NCI-H82 treated with DMSO at 0.1 percent for 48 hours (cell line): ENCODE measurements around the gene HS6ST1.

Source experiments
- DNase-seq: peaks from one replicate; lab custom pipeline; 2025; ENCODE audit not compliant: unreplicated experiment; lab: John Stamatoyannopoulos, UW

The HS6ST1 gene

GRCh38 chr2:128284037-128284441, 34.6 kb downstream of the HS6ST1 start:
- no peak for DNase-seq

DNA sequence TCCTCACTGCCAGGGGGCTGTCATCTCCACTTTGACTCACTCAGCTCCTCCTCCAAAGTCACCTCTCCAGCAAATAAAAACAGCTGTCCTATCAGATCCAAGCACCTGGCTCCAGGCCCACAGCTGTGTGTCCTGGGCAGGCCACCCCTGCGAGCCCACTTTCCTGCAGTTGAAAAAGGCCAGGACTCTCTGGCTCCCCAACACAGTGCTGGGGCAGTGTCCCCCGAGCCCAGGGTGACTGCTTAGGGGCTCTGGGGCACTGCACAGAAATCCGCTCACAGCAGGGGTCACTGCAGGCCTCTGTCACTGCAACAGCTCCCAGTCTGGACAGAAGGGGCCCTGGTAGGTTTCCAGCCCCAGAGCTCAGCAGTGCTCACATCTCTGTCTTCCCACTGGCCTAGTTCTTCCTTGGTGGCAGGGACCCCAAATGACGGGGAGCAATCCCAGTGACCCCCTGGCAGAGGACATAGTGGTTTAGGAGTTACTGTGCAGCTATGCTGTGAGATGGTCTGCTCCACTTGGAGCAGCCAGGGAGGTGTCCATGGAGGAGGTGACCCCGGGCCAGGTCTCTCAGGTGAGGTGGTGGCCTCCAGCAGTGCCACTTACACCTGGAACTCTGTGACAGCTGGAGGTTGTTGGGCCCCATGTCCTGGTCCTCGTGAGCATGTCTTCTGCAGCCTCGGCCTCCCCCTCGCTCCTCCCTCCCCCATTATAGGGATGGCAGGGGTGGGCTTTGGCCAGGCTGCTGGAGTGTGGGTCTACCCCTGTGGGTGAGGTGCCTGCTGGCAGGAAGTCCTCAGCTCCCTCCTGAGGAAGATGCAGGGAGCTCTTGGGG, 35.5 kb downstream of the HS6ST1 start:
- DNase-seq: no peak

DNA sequence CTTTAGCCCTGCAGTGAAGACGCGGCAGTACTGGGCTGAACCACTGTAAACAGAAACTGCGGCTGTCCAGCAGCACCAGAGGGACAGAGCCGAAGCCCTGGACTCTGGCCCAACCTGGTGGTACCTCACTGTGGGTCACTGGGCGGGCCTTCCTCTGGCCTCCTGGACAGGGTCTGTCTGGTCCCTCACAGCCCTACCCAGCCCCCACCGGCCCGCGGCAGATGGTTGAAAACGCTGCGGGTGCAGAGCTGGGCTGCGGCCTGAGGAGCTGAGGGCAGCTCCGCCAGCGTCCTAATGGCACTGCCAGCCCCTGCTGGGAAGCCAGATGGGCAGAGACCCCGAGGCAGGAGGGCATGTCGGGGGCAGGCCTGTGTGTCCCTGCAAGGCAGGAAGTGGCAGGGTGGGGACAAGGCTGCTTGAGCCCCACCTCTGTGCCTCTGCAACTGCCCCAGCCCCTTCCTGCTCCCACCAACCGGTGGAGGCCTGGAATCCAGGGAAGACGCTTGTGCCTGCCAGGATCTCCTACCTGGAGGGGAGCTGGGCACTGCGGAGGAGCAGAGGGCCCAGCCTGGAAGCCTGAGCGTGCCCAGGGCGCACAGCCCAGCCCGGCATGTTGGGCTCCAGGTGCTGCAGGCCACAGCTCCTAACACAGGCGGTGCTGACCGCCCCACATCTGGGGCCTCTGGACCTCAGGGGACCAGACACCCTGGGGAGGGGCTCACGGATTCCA, 36.3 kb downstream of the HS6ST1 start:
- DNase-seq: no peak

DNA sequence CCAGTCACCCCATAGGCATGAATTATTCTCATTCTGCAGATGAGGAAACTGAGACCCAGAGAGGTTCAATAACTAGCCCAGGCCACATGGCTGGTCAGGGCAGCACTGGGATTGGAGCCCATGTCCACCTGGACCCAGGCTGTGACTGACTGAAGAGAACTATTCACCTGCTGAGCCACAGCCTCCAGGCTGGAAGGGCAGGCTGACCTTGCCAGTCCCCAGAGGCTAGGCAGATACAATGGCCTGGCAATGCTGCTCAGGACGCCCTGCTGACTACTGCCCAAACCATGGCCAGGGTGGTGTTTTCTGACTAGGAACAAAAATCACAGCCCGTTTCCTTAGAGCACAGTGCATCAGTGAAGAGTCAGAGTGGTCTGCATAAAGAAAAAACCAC, 36.8 kb downstream of the HS6ST1 start:
- DNase-seq: no peak

- DNase-seq: no peak
Measured at GRCh38 chr2:128280901-128281321, 37.8 kb downstream of the HS6ST1 start.

DNA sequence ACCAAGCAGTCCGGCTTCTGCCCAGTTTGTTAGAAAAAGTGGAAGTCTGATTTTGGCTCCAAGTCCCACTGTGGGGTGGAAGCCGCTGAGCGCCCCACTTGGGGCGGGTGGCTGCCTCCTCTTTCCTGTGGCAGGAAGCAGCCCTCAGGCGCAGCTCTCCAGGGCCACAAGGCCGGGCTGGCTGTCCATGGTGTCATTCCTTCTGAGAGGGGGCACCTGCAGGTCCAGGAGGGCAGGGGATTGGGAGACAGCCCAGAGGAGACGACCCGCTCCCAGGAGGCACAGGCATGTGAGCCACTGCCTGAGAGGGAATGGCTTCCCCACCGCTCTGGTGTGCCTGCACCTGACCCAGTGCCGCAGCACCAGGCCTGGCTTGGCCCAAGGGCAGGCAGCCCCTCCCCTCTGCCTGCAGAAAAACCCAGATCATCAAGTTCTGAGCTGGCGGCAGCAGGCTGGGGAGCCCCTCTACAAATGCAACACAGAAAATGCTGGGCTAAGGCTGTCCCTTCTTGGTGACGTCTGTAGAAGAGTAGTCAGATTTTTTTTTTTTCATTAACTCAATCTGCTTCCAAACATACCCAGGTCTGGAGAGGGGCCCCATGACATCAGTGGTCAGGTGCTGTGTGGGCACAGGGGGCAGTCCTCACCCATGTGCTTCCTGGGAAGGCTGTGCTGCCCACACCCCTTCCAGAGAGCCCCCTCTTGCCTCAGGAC, 38.4 kb downstream of the HS6ST1 start:
- no peak for DNase-seq

DNA sequence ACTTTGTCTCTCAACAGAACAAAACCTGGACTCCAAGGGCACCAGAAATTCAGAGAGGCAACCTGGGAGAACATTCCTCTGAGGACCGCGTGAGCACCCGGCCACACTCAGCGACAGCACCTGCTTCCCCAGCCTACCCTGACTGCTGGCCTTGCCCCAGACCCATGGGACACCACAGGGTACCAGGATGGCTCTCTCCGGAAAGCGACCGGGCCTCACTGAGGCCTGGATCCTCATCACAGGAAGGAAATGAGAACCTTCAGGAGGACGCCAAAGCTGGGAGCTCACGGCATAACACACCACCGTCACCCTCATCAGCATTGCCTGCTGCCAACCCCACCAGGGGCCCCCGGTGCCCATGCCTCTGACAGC, 38.9 kb downstream of the HS6ST1 start:
- DNase-seq: no peak

GRCh38 chr2:128279009-128279408, 39.7 kb downstream of the HS6ST1 start:
- no peak for DNase-seq

- no peak for DNase-seq
Measured at GRCh38 chr2:128277961-128278681, 40.5 kb downstream of the HS6ST1 start.

GRCh38 chr2:128276878-128277675, 41.6 kb downstream of the HS6ST1 start:
- DNase-seq: no peak

DNA sequence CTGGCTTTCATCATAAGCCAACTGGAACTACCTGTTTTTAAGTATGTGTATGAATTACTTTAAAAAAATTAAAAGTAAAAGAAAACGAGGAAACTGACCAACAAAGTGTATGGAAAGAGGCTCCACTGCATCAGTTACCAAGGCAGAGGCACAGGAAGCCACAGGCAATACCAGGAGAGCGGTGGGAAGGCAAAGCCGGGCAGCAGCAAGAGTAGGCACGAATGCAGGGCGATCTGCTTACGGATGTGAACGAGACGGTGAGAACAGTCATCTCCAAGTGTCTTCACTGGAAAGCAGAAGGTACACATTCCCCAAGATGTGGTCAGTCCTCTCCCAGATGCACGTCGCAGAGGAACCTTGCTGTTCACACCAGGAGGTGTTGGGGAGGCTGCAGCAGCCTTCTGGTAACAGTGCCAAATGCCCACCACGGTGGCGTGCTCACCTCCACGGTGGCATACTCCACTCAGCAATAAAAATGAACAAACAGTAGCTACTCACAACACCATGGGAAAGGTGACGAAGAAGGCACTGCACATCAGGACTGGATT, 43.1 kb downstream of the HS6ST1 start:
- DNase-seq: no peak

- DNase-seq: no peak
Measured at GRCh38 chr2:128274218-128274617, 44.5 kb downstream of the HS6ST1 start.

GRCh38 chr2:128273469-128274081, 45.1 kb downstream of the HS6ST1 start:
- no peak for DNase-seq

DNA sequence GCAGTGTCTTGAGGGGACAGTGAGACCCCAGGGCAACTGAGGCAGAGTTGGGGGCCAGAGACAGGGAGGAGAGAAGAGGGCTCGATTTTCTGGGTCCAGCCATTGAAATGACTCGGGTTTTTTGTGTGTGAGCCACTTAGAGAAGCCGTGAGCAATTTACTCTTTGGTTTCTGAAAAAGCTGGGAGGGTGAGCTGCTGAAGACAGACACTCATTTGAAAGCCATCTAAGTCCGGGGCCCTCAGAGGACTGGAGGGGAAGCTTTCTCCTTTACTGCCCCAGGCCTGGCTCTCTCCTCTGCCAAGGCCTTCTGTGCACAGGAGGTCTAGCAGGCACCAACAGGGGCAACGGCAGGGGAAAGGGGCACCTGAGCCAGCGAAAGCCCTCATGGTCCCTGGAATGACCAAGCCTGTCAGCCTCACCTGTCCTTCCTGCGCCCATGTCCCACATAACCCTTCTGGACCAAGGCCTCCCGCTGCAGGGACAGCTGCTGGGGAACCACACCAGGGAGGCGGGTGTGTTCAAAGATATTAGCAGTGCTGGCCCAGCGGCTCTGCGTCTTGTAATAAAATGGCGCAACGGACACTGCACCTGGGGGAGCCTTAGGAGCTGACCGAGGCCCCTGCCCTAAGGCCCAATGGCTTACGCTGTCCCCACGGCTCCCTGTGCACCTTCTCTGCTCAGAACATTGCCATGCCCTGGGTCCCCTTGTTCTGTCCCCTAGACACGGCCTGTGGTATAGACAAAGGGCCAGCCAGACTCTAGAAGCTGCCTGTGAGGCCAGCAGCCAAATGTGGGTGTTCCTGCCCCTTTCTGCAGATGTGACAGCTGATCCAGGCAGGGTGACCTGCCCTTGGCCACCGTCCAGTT, 45.8 kb downstream of the HS6ST1 start:
- DNase-seq: no peak

GRCh38 chr2:128271911-128272600, 46.6 kb downstream of the HS6ST1 start:
- no peak for DNase-seq

GRCh38 chr2:128271597-128271910, 47.1 kb downstream of the HS6ST1 start:
- DNase-seq: no peak

DNA sequence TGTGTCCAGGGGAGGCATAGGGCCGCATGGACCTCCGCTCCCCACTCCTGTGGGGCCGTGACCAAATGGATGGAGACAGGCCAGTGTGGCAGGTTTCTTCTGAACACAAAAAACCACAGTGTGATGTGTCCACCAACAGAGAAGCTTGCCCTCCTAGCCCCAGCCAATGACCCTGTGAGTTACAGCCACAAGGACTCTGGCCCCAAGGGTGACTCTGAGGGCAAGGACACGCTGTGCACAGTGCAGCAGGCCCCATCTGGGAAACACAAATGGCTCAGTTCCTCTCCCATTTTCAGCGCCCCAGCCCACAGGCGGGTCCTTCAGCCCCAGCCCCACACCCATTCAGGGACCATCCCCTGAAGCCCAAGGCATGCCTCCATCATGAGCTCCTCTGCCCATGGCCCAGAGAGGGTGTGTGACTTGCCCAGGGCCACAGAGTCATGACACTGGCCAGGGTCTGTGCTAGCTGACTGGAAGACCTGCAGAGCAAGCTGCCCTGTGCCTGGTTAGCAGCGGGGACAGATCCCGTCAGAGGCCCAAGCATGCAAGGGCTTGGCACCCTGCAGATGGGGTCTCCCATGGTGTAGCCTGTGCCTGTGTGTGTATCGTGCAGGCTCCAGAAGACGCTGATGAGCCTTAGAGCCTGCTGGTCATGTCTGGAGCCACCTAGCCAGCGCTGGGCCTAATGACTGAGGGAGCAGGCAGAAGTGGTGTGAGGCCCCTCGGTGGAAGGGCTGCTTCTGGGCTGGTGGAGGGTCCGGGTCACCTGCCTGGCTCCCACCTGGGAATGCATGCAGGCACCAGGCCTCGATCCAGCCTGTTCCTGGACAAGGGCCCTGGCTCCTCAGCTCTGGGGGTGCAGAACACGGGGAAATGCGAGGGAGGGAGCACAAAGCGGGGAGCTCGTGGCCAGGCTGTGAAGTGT, 47.7 kb downstream of the HS6ST1 start:
- no peak for DNase-seq
